CD8-positive, alpha-beta memory T cell (primary cell): ENCODE data around the gene DLGAP5. TPM values are rescaled to one million over a fixed set of nuclear protein-coding genes. Genes with fewer than 3 reads are reported as not detected.

Experiments
- CTCF ChIA-PET: fragments of 350-600 bp; sonication (Branson Sonifier 250); formaldehyde crosslinking; loops from one replicate; lab custom pipeline; 2021; ENCODE audit warnings: antibody characterized with exemption; lab: Charles Lee
- POLR2A ChIA-PET: fragments of 350-600 bp; sonication (Branson Sonifier 250); formaldehyde crosslinking; loops from one replicate; lab custom pipeline; 2021; ENCODE audit warnings: antibody characterized with exemption; lab: Charles Lee
- DNase-seq, 5 donors: peaks; one replicate each; pipeline versions ENCODE4 v3.0.0 to v3.0.0-alpha.2; 2020 to 2022; ENCODE audit warnings: mixed read lengths in 1 of 5
- H3K27ac ChIP-seq: one replicate; pipeline ENCODE4 v1.7.0; 2013; ENCODE audit warnings: low read depth, mild to moderate bottlenecking, low read length, moderate library complexity
- H3K27me3 ChIP-seq: 2 replicates; pipeline ENCODE4 v1.7.0; 2013; ENCODE audit warnings: low read length, mild to moderate bottlenecking; ENCODE audit not compliant: insufficient read depth, poor library complexity, severe bottlenecking
- H3K36me3 ChIP-seq: 2 replicates; pipeline ENCODE4 v1.7.0; 2013; ENCODE audit warnings: mild to moderate bottlenecking, low read length, moderate library complexity; ENCODE audit not compliant: insufficient read depth
- H3K4me1 ChIP-seq: 2 replicates; pipeline ENCODE4 v1.7.0; 2013; ENCODE audit warnings: mild to moderate bottlenecking, low read length, moderate library complexity; ENCODE audit not compliant: insufficient read depth
- H3K4me3 ChIP-seq: 2 replicates; pipeline ENCODE4 v1.7.0; 2013; ENCODE audit warnings: mild to moderate bottlenecking, low read length
- H3K9me3 ChIP-seq: 2 replicates; pipeline ENCODE4 v1.7.0; 2013; ENCODE audit warnings: mild to moderate bottlenecking, low read length
- H3K27ac Mint-ChIP-seq, 8 donors: one replicate each; pipeline ENCODE4 v1.8.0; 2020 to 2021; ENCODE audit warnings: mixed read lengths in 8 of 8, mild to moderate bottlenecking in 6 of 8, inconsistent platforms in 3 of 8, moderate library complexity in 3 of 8
- H3K27me3 Mint-ChIP-seq, 2 donors: one replicate each; pipeline ENCODE4 v1.8.0; 2020 to 2021; ENCODE audit warnings: mixed read lengths in 2 of 2, mild to moderate bottlenecking in 1 of 2, moderate library complexity in 1 of 2
- H3K36me3 Mint-ChIP-seq, 3 donors: one replicate each; pipeline ENCODE4 v1.8.0; 2020 to 2021; ENCODE audit warnings: mixed read lengths in 3 of 3, inconsistent platforms in 1 of 3, mild to moderate bottlenecking in 1 of 3
- H3K4me1 Mint-ChIP-seq, 3 donors: one replicate each; pipeline ENCODE4 v1.8.0; 2020 to 2021; ENCODE audit warnings: mixed read lengths in 3 of 3, inconsistent platforms in 1 of 3, mild to moderate bottlenecking in 1 of 3
- H3K4me3 Mint-ChIP-seq, 7 donors: one replicate each; pipeline ENCODE4 v1.8.0; 2020 to 2021; ENCODE audit warnings: mixed read lengths in 7 of 7, mild to moderate bottlenecking in 6 of 7, moderate library complexity in 4 of 7, inconsistent platforms in 2 of 7
- H3K9me3 Mint-ChIP-seq, 5 donors: one replicate each; pipeline ENCODE4 v1.8.0; 2020 to 2022; ENCODE audit warnings: mixed read lengths in 5 of 5, mild to moderate bottlenecking in 3 of 5, moderate library complexity in 2 of 5, inconsistent platforms in 1 of 5
- polyA plus RNA-seq: library from polyadenylated mRNA; unstranded; fragments of 300-500 nt; fragmentation: Illumina TruSeq; gene quantifications from one replicate; pipeline ENCODE4 v1.2.3, GENCODE V29; 2021
- total RNA-seq, 2 experiments: library from RNA; stranded (reverse); gene quantifications; one replicate each; pipeline ENCODE4 v1.2.3, GENCODE V29; 2021

The DLGAP5 gene, protein sequence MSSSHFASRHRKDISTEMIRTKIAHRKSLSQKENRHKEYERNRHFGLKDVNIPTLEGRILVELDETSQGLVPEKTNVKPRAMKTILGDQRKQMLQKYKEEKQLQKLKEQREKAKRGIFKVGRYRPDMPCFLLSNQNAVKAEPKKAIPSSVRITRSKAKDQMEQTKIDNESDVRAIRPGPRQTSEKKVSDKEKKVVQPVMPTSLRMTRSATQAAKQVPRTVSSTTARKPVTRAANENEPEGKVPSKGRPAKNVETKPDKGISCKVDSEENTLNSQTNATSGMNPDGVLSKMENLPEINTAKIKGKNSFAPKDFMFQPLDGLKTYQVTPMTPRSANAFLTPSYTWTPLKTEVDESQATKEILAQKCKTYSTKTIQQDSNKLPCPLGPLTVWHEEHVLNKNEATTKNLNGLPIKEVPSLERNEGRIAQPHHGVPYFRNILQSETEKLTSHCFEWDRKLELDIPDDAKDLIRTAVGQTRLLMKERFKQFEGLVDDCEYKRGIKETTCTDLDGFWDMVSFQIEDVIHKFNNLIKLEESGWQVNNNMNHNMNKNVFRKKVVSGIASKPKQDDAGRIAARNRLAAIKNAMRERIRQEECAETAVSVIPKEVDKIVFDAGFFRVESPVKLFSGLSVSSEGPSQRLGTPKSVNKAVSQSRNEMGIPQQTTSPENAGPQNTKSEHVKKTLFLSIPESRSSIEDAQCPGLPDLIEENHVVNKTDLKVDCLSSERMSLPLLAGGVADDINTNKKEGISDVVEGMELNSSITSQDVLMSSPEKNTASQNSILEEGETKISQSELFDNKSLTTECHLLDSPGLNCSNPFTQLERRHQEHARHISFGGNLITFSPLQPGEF
- total RNA-seq, result 10 to 100 TPM; 36.0 to 38.8 TPM
- polyA plus RNA-seq, result 0.21 TPM

DNA sequence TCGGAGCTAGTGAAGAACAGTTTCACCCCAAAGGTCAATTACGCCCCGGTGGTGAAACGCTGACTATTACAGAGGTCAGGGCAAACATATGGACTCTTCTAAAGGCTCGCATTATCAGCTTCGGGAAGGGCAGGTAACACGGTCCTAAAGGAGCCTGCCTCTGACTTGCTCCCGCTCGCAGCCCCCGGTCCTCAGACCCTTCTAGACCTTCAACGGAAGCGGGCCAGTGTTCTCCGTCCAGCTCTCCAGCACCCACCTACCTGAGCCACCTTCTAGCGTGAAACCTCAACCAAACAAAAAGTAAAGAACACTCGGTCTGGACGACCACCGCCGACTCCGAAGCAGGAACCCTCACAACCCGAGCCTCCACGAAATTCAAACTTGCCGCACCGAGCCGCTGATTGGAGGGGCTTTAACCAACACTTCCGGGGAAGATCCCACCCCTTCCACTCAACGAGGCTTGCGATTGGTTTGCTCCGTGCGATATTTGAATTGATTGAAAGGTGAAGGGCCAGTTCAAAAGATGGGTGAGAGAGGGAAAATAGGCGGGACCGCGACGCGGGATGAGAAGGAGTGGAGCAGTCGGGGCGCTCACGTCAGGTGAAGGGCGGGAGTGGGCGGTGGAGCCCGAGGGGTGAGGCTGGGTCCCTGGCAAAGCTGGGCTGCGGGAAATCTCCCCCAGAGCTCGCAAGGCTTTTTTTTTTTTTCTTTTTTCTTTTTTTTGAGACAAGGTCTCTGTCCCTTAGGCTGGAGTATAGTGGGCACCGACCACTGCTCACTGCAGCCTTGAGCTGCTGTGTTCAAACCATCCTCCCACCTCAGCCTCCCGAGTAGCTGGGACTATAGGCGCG is at the start of gene DLGAP5:
Gene DLGAP5, minus strand, starts transcription at position 383 of the 851 bp plus-strand sequence. CDS start 2,406 bp downstream, outside the sequence.
- Mint-ChIP-seq H3K36me3 (peaks cover 0 to 2% (median 0%) of the 10 kb centered on the region in 3 donors), H3K4me3 (peak within 1 kb of the TSS; percentile 79 to 98 (median 93)), H3K4me1 (peaks cover 8 to 33% (median 15%) of the 10 kb centered on the region in 3 donors), H3K27ac (peak within 1 kb of the TSS; percentile 12 to 93 (median 81)), H3K9me3 (no peaks in the 10 kb centered on the region), H3K27me3 (peaks cover 0 to 1% of the 10 kb centered on the region in 2 donors)
- peak within 1 kb of the TSS; percentile 77 for H3K4me3 ChIP-seq
- POLR2A ChIA-PET, result interaction anchor here (0.6 to 1.5 kb wide), 7 partner anchors 55 to 332 kb away, joined by 3 to 6 read pairs (median 4); partner anchors contain the start of genes SOCS4 and WDHD1
- no peaks in the 10 kb centered on the region for H3K36me3 ChIP-seq
- H3K9me3 ChIP-seq, result no peaks in the 10 kb centered on the region
- H3K27ac ChIP-seq, result peak within 1 kb of the TSS; percentile 67
- H3K4me1 ChIP-seq, result peaks cover 7% of the 10 kb centered on the region
- CTCF ChIA-PET, result interaction anchor here (0.8 to 1.7 kb wide), 7 partner anchors 22 to 164 kb away, joined by 3 to 5 read pairs (median 3); no protein-coding TSS in a partner anchor
- H3K27me3 ChIP-seq, result no peaks in the 10 kb centered on the region
- DNase-seq, result peak; percentile 82 to 91 (median 88)

DNA sequence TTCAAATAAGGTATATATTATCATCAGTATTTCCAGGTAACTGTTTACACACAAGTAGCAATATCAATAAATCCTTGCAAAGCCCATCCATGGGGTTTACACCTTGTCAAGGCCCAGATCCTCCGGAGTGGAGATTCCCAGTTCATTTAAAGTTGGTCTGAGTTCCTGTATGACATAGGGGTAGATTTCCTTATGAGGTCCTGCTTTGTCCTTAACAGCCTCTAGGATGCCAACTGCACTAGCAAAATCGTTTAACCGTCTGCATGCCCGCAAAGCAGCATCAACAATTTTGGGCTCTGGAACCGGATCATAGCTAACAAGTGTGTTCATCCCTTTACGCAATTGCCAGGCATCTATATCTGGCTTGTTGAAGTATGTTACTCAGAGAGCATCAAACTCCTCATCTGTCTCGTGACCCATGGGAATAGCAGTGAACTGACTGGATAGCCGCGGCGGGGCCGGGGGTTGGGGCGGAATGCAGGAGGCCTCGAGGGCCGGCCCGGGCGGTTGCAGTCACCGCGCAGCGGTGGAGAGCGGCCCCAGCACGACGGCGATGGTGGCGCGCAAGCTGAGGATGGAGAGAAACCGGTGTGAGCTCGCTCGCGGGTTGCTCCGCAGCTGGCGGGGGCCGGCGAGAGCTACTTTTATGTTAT is 49.3 kb upstream of the DLGAP5 start:
- H3K36me3 ChIP-seq, result no peaks in the 10 kb centered on the region
- Mint-ChIP-seq H3K36me3 (peaks cover 0 to 1% (median 0%) of the 10 kb centered on the region in 3 donors), H3K4me1 (no peaks in the 10 kb centered on the region), H3K4me3 (no peak overlapping the region), H3K9me3 (no peaks in the 10 kb centered on the region), H3K27me3 (peaks cover 0 to 24% of the 10 kb centered on the region in 2 donors), H3K27ac (no peak overlapping the region)
- ChIA-PET POLR2A (interaction anchor here (0.5 kb wide), 1 partner anchor 31 kb away, joined by 6 read pairs; no protein-coding TSS in a partner anchor), CTCF (interaction anchor here (0.6 to 1.5 kb wide), 2 partner anchors 30 to 114 kb away, joined by 3 read pairs; no protein-coding TSS in a partner anchor)
- no peak for DNase-seq
- H3K4me1 ChIP-seq, result no peaks in the 10 kb centered on the region
- H3K27ac ChIP-seq, result no peak overlapping the region
- H3K27me3 ChIP-seq, result no peaks in the 10 kb centered on the region
- H3K9me3 ChIP-seq, result no peaks in the 10 kb centered on the region
- no peak overlapping the region for H3K4me3 ChIP-seq

DNA sequence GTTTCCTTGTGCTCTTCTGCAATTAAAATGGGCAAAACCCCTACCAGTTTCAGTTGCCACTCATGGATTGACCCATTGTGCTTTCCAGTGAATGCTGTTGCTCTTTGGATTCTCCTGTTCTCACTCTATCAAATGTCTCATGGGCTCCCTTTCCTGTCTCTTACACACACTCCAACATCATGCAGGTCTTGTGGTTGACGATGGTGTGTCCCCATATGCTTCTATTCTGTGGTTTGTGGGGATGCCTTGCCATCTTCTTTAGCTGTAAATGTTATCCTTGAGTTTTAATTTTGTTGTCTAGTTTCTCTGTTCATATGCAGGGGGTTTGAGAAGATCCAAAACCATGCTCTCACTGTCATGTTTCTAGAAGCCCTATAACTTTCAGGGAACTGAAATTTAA is 47.9 kb upstream of the DLGAP5 start:
- Histone ChIP-seq H3K4me1 (no peaks in the 10 kb centered on the region), H3K9me3 (no peaks in the 10 kb centered on the region), H3K4me3 (no peak overlapping the region), H3K27me3 (no peaks in the 10 kb centered on the region), H3K36me3 (no peaks in the 10 kb centered on the region), H3K27ac (no peak overlapping the region)
- no peak for DNase-seq
- POLR2A ChIA-PET, result no interaction called here
- CTCF ChIA-PET, result no interaction called here
- Mint-ChIP-seq H3K27ac (peak overlapping the region in 1 of 8 donors; percentile 42), H3K36me3 (peaks cover 0 to 1% (median 0%) of the 10 kb centered on the region in 3 donors), H3K27me3 (peaks cover 3 to 32% of the 10 kb centered on the region in 2 donors), H3K9me3 (no peaks in the 10 kb centered on the region), H3K4me3 (no peak overlapping the region), H3K4me1 (no peaks in the 10 kb centered on the region)

DNA sequence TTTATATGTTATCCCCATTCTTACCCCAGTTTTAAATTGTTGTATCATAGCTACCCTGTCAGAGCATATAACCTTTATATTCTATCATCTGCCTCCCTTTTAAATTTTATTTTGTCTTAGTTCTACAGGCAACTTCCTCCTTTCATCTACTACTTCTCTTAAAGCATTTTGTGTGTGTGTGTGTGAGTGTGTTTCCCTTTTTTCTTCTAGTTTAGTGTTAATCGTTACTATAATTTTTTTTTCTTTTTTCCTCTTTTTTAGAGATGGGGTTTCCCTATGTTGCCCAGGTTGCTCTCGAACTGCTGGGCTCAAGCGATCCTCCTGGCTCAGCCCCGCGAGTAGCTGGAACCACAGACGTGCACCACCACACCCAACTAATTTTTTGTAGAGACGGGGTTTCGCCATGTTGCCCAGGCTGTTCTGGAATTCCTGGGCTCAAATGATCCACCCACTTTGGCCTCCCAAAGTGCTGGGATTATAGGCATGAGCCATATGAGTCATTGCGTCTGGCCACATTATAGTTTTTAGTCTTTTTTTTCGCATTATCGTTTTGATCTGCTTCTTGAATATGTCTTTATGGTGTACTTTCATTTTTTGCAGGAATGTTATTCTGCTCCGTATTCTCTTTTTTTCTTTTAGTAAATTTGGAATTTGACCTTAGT is 46.8 kb upstream of the DLGAP5 start:
- H3K27me3 ChIP-seq, result no peaks in the 10 kb centered on the region
- H3K9me3 ChIP-seq, result no peaks in the 10 kb centered on the region
- no peak for DNase-seq
- Mint-ChIP-seq H3K4me1 (no peaks in the 10 kb centered on the region), H3K27me3 (peaks cover 3 to 27% of the 10 kb centered on the region in 2 donors), H3K9me3 (no peaks in the 10 kb centered on the region), H3K36me3 (peaks cover 0 to 1% (median 0%) of the 10 kb centered on the region in 3 donors), H3K4me3 (no peak overlapping the region), H3K27ac (no peak overlapping the region)
- H3K4me3 ChIP-seq, result no peak overlapping the region
- no peaks in the 10 kb centered on the region for H3K36me3 ChIP-seq
- ChIA-PET CTCF (interaction anchor here (2.0 kb wide), 1 partner anchor 7 kb away, joined by 5 read pairs; no protein-coding TSS in a partner anchor), POLR2A (interaction anchor here (1.7 kb wide), 1 partner anchor 10 kb away, joined by 3 read pairs; no protein-coding TSS in a partner anchor)
- H3K27ac ChIP-seq, result no peak overlapping the region
- H3K4me1 ChIP-seq, result no peaks in the 10 kb centered on the region

DNA sequence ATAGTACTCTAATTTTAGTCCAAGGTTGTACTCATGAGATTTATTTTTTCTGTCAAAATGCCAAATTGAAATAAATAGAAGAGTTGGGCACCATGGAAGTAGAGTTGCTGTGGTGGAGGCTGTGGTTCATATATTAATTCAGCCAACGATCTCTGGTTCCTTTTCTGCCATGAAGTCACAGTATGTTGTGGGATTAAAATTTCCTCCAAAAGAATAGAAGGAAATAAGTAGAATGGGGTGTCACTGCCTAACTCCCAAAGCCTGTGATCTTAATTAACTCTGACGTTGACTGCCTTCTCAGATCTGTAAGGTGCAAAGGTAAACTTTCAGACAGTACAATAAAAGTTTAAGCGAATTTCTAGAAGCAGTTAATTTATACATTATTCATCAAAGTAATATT is 42.2 kb upstream of the DLGAP5 start:
- H3K36me3 ChIP-seq, result no peaks in the 10 kb centered on the region
- DNase-seq, result no peak
- no peak overlapping the region for H3K27ac ChIP-seq
- H3K9me3 Mint-ChIP-seq, result no peaks in the 10 kb centered on the region
- ChIA-PET POLR2A (no interaction called here), CTCF (no interaction called here)
- no peaks in the 10 kb centered on the region for H3K9me3 ChIP-seq
- no peak overlapping the region for H3K27ac Mint-ChIP-seq
- H3K4me3 ChIP-seq, result no peak overlapping the region
- no peak overlapping the region for H3K4me3 Mint-ChIP-seq
- no peaks in the 10 kb centered on the region for H3K4me1 ChIP-seq
- H3K4me1 Mint-ChIP-seq, result no peaks in the 10 kb centered on the region
- H3K27me3 Mint-ChIP-seq, result peaks cover 14 to 39% of the 10 kb centered on the region in 2 donors
- no peaks in the 10 kb centered on the region for H3K27me3 ChIP-seq
- H3K36me3 Mint-ChIP-seq, result no peaks in the 10 kb centered on the region

DNA sequence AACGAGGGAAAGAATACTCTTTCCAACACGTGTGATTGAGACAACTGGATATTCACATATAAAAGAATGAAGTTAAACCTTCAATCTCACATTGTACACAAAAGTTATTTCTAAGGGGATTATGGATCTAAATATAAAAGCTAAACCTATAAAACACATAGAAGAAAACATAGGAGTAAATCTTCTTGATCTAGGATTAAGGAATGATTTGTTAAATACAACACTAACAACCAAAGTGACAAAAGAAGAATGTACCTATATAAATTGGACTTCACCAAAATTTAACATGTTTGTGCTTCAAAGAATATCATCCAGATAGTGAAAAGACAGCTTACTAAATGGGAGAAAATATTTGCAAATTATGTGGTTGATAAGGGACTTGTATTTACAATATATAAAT is 36.9 kb upstream of the DLGAP5 start:
- Mint-ChIP-seq H3K36me3 (peaks cover 0 to 15% (median 3%) of the 10 kb centered on the region in 3 donors), H3K4me3 (no peak overlapping the region), H3K27ac (no peak overlapping the region), H3K9me3 (peaks cover 14 to 31% (median 22%) of the 10 kb centered on the region in 5 donors), H3K27me3 (peaks cover 32 to 40% of the 10 kb centered on the region in 2 donors), H3K4me1 (no peaks in the 10 kb centered on the region)
- Histone ChIP-seq H3K9me3 (no peaks in the 10 kb centered on the region), H3K36me3 (no peaks in the 10 kb centered on the region), H3K4me3 (no peak overlapping the region), H3K4me1 (no peaks in the 10 kb centered on the region), H3K27me3 (no peaks in the 10 kb centered on the region), H3K27ac (no peak overlapping the region)
- DNase-seq, result no peak
- ChIA-PET POLR2A (interaction anchor here (0.6 to 1.5 kb wide), 2 partner anchors 9 to 322 kb away, joined by 3 read pairs; no protein-coding TSS in a partner anchor), CTCF (no interaction called here)
